GM21529 (cell line): ENCODE data around the gene PDE3B.
"Not testable (repeated sequence)": the region's sequence is repeated elsewhere in the genome, so short reads cannot be mapped to it uniquely, and the experiment has no call there.

ENCODE experiments used
- ATAC-seq: cut with Tn5 transposase; IDR thresholded peaks from one replicate; pipeline ENCODE4 v1.9.1; 2021; ENCODE audit not compliant: unreplicated experiment

Gene PDE3B

DNA sequence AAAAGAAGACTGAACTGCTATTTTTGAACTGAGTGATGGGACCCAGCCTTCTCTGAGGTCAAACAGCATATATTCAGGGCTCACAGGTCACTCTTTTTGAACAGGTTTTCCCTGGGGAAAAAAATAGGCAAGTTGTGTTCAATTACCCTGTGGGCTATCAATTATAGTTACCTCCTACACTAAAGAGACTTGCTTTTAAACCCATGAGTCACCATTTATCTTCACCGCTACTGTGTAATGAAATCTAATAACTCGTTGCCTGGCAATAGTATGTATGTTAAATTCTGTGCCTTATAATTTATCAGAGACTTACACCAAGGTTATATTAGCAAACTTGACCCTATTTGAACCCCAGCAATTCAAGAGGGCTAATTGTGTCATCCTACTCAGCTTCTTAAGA is 149.9 kb downstream of the PDE3B start:
- ATAC-seq = no peak

DNA sequence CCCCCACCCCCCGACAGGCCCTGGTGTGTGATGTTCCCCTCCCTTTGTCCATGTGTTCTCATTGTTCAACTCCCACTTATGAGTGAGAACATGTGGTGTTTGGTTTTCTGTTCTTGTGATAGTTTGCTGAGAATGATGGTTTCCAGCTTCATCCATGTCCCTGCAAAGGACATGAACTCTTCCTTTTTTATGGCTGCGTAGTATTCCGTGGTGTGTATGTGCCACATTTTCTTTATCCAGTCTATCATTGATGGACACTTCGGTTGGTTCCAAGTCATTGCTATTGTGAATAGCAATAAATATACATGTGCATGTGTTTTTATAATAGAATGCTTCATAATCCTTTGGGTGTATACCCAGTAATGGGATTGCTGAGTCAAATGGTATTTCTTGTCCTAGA is 152.4 kb downstream of the PDE3B start:
- ATAC-seq = not testable (repeated sequence)

DNA sequence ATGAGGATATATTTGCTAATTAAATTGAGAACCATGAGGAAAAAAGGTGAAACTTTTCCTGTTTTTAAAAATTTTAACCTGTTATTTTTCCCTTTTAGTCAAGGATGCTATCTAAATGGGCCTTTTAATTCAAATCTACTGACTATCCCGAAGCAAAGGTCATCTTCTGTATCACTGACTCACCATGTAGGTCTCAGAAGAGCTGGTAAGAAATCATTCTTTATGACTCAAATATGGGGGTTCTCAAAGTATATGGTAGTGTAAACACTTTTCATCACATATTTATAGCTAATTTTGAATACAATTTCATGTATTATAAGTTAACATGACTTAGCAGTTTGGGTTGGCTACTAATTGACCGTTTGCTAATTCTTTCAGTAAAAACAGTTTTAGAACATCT is 160.2 kb downstream of the PDE3B start:
- ATAC-seq = no peak

DNA sequence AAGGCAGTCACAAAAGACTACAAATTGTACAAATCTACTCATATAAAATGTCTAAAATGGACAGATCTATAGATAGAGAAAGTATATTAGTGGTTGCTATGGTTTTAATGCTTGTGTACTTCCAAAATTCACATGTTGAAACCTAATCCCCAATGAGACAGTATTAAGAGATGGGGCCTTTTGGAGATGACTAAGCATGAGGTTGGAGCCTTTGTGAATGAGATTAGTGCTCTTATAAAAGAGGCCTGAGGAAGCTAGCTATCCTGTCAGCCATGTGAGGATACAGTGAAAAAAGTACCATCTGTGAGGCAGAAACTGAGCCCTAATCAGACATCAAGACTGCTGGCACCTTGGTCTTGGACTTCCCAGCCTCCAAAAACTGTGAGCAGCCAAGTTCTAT is 165.9 kb downstream of the PDE3B start:
- no peak for ATAC-seq

DNA sequence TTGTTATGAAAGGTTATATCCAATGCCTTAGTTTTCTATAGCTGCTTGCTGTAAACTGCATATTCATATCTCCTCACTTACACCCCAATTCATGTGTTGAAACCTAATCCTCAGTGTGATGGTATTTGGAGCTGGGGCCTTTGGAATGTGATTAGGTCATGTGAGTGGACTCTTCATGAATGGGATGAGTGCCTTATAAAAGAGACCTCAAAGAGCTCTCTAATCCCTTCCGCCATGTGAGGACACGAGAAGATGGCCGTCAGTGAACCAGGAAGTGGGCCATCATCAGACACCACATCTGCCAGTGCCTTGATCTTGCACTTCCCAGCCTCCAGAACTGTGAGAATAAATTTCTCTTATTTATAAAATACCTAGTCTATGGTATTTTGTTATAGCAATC is 169.2 kb downstream of the PDE3B start:
- ATAC-seq = no peak

DNA sequence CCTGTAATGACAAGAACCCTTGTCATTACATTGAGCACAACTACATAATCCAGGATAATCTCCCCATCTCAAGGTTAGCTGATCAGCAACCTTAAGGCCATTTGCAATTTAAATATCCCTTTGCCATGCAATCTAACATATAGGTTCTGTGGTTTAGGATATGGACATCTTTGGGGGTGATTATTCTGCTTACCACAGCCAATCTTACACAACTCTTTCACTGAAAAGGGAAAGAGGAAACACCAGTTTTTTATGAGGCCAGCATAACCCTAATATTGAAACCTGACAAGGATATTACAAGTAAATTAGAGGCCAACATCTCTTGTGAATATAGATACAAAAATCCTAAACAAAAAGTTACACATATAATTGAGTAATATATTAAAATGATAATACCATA is 169.9 kb downstream of the PDE3B start:
- ATAC-seq = no peak

DNA sequence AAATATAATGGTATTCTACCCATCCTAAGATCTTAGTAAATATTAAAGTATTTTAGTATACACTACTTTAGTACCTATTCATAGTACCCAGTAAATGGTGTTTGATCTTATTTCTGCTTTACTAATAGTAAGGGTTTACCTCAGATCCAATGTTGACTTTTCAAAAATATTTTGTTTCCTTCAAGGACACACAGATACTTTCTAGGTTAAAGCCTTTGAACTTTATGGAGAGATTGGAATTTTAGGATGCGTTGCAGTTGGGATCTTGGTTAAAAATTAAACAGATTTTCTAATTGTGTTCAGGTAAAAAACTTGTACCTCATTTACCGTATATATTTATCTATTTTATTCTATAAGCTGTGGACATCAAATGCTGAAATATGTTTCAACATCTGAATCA is 175.2 kb downstream of the PDE3B start:
- ATAC-seq = no peak

DNA sequence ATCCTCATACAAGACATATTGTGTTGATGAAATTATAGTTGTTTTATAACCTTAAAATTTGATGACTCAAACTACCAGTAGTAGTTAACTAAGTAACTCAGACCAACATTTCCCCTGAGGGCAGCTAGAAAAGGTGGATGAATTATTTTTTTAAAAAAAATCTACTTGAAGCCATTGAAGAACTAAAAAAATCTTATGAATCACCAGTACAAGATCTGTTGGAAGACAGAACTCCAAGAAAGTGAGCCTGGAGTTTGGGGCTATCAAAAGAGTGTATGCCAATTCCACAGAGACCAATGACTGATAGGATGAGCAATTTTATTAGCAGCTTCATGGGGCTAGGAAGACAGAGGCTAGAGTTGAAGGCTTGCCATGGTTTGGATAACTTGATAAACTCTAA is 176.0 kb downstream of the PDE3B start:
- ATAC-seq = no peak

DNA sequence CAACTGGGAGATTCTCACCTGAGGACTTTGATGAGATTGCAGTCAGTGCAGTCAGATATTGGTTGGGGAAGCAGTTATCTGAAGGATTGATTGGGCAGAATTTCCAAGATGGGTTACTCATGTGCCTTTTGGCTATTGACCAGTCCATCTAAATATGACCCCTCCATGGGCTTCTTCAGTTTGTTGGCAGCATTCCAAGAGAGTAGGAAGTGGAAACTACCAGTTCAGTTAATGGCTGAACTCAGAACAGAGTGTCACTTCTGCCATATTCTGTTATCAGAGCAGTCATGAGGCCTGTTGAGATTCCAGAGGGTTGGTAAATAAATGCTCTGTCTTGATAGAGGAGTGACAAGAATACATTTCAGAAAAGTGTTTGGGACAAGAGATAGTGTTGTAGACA is 177.4 kb downstream of the PDE3B start:
- no peak for ATAC-seq

DNA sequence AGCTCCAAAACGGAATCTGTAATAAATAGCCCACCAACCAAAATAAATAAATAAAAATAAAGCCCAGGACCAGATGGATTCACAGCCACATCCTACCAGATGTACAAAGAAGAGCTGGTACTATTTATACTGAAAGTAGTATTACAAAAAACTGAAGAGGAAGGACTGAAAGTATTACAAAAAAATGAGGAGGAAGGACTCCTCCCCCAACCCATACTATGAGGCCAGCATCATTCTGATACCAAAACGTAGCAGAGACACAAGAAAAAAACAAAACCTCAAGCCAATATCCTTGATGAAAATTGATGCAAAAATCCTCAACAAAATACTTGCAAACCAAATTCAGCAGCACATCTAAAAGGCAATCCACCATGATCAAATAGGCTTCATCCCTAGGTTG is 183.0 kb downstream of the PDE3B start:
- ATAC-seq = no peak

DNA sequence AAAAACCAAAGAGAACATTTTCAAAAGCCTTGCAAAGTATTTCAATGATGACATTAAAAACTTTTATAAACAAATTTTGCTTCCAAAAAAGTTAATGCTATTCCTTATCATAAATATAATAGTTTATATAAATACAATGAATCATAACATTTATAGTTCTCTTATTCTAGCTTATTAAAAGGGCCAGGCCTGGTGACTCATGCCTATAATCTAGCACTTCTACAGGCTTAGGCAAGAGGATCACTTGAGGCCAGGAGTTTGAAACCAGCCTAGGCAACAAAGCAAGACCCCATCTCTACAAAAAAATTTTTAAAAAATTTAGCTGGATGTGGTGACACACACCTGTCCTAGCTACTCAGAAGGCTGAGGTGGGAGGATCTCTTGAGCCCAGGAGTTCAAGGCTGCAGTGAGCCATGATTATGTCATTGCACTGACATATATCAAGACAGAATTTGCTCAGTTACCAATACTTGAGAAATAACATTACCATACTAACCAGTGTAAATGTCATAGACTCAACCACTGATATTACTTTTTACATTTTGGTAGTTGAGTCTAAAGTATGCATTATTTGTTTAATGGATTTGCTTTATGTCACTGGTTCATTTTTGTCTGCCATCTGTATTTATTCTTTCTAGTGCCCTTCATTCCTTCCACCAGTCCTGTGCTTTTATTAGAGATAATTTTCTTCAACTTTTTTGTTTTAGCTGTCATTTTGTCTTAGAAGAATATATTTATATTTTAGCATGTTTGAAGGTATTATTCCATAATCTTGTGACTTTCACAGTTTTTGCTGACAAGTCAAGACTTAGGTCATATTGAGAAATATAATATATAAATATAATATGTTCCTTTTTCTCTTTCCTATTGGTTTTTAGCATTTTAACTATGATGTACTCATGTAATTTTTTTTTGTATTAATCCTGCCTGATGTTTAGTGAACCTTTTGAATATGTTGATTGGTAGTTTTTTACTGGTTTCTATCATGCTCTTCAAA is 192.2 kb downstream of the PDE3B start:
- no peak for ATAC-seq

DNA sequence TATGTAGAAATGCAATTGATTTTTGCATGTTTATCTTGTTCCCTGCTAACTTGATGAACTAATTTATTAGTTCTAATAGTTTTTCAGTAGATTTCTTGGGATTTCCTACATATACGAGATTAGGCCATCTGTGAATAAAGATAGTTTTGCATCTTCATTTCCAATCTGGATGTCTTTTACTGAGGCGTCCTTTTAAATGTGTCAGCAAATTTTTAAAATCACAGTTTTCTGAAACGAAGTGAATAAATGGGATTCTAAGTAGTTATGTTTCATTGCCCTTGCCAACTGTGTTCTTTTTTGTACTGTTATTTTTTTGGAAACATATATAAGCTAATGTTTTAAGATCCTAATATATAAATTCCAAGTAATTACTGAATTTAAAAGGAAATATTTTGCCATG is 198.4 kb downstream of the PDE3B start:
- ATAC-seq = no peak

DNA sequence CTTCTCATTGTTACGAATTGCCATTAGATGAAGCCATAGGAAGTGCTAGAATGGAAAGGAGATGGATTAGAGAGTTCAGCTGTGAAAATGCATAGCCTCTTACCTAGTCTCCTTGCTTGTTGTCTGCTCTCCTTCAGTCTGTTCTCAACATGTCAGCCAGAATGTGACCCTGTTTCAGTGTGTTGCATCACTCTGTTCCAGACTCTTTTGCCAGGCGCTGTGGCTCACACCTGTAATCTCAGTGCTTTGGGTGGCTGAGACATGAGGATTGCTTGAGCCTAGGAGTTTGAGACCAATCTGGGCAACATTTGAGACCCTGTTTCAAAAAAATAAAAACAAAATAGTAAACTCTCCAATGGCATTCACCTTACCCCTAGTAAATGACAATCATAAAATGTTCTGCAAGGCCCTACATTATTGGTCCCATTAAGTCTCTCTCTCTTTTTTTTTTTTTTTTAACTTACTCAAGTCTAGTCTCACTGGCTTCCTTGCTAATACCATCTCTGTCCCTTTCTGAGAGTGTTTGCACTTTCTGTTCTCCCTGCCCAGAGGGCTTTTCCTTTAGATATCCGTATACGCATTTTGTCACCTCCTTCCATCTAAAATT is 209.1 kb downstream of the PDE3B start:
- ATAC-seq = no peak

DNA sequence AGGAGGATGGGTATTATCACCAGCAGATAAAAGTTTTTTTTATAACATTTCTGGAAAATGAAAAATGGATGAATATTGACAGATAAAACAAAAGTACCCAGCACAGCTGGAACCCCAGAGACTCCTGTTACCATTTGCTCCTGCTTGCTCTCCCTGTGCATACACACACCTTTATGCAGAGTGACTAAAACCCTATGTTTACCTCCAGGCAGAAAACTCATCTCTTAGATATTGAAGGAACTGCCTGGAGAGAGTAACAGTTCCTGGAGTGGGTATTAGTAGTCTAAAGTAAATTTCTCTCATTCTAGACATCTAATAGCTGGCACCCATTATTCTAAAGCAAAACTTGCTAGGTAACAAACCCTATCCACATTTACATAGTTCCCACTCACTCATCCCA is 210.5 kb downstream of the PDE3B start:
- ATAC-seq = no peak

DNA sequence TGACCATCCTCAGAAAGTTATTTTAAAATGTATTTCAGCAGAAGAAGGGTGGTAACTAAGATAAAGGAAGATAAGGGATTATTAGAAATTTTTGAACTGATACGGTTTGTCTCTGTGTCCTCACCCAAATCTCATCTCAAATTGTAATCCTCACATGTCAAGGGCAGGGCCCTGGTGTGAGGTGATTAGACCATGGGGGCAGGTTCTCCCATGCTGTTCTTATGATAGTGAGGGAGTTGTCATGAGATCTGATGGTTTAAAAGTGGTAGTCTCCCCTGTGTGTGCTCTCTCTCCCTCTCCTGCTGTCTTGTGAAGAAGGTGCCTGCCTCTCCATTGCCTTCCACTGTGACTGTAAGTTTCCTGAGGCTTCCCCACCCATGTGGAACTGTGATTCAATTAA is 212.3 kb downstream of the PDE3B start:
- ATAC-seq = no peak

DNA sequence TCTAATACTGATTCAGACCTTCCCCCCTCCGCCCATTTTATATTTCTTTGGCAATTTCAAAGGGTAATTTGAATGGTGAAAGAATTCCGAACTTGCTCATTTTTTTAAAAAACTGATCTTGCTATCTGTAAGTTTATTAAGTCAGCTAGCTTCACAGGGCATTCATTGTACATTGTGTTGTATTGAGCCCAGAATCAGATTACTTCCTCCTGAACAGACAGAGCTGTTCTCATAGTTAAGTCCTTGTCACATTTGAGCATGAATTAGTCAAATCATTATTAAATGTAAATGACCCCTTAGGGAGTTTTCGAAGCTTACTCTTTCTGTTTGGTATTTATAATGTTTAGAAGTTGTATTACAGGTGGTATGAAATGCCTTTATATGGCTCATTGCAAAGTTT is 214.0 kb downstream of the PDE3B start:
- no peak for ATAC-seq

DNA sequence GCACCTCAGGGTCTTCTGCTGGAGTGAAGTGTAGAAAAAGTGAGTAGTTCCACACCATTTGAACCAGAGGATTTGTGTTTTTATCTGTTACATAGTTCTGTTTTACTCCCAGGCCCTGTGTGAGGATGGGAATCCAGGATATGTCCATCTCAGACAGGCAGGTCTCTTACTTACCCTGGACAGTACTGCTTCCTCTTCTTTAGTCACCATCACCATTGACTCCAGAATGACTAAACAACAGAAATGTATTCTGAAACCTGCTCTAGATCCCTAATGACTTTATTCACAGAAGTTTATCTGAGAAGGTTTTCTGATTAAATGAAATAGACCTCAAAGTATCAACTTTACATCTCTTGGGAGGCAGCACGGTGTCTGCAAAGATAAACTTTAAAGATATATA is 214.8 kb downstream of the PDE3B start:
- ATAC-seq = no peak

DNA sequence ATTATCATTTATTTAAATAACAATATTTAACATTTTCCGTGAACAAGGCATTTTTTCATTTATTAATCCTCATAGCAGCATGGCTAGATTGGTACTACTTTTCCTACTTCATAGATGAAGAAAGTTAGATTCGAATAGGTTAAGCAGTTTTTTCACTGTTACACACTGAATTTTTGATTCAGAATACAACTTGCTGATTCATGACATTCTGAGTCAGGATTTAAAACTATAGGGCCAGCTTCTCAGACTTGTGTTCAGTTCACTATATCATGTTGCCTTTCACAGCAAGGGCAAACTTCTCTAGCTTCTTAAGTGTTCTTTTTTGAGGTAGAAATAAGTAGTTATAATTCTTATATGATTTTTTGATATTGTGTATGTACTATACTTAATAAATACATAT is 216.9 kb downstream of the PDE3B start:
- ATAC-seq = no peak

DNA sequence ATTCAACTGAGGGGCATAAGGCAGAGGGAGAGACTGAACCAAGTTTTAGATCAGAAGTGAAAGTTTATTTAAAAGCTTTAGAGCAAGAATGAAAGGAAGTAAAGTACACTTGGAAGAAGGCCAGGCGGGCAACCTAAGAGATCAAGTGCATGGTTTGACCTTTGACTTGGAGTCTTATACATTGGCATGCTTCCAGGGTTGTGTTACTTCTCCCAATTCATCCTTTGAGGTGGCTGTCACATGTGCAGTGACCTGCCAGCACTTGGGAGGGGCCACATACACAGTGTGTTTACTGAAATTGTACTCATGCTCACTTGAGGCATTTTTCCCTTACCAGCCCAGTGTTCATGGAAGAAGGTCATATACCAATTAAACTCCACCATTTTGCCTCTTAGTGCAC is 218.1 kb downstream of the PDE3B start:
- no peak for ATAC-seq

DNA sequence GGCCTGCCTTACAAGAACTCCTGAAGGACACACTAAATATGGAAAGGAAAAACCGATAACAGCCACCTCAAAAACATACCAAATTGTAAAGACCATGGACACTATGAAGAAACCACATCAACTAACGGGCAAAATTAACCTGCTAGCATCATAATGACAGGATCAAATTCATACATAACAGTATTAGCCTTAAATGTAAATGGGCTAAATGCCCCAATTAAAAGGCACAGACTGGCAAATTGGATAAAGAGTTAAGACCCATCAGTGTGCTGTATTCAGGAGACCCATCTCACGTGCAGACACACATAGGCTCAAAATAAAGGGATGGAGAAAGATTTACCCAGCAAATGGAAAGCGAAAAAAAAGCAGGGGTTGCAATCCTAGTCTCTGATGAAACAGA is 220.2 kb downstream of the PDE3B start:
- not testable (repeated sequence) for ATAC-seq

DNA sequence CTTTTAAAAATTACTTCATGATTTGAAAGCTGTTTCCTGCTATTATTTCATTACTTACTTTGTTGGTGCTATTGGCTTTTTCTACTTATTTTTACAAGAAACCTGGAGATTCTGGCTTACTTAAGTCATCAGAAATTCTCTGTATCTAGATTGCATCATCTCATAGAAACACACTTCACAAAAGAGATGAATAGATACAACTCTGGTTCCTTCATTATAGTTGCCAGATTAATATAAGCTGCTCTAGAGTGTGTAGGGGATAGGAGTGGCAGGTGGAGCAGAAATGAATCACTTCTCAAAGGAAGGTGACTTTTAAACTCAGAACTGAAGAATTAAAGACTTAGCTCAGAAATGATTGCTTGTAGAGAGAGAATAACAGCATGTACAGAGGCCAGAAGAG is 228.4 kb downstream of the PDE3B start:
- no peak for ATAC-seq

DNA sequence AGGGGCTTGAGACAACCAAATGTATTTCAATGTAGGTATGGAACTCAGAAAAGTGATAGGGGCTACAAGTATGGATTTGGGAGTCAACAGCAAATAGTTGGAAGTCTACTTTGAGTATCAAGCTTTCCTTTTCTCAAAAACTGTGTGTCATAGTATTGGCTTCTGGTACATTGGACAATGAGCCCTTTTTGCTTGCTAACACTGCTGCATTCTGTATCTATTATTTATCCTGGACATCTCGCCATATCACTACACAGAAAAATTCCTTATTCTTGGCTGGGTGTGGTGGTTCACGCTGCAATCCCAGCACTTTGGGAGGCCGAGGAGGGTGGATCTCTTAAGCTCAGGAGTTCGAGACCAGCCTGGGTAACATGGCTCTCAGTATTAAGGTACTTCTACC is 230.0 kb downstream of the PDE3B start:
- no peak for ATAC-seq

DNA sequence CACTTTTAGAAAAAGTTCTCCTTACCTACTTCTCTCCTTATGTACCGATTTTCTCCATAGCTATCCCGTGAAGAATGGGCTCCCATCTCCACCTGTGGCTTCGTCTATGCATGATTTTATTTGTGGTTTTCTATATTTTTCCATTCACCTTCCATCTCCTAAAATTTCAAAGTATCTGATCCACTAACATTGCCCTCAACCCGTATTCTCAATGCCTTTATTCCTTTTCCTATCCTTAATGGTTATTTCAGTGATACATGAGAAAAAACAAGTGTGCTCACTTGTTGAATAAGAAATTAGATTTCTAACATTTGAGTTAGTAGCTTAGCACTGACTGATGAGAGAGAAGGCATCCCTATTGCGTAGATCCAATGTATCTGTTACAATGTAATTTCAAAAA is 231.6 kb downstream of the PDE3B start:
- no peak for ATAC-seq
